ENCODE data around the gene TMEM198. TPM values are rescaled to one million over a fixed set of nuclear protein-coding genes. Genes with fewer than 3 reads are reported as not detected.

Gene TMEM198
- polyA plus RNA-seq, 1 donor (not counting 4 experiments of a cell fraction or from before 2014, with no cell fraction given): 0.81 TPM

DNA sequence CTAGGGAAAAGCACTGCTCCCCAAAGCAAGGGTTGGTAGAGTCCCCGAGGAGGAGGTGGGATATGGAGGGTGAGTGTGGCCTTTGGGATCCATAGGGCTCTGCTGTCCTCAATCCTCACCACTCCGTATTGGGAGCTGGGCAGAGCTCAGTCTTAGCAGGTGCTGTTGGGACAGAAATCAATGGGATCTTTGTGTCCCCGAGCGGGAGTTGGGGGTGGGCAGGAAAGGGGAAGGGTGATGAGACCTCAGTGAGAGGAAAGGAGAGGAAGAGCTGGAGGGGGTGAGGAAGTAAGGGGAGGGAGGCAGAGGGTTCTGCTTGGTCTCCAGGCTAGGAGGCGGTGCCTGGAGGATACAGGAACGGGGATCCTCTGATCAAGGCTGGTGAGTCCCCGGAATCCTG is 26.9 kb upstream of the TMEM198 start:
- Histone ChIP-seq H3K79me2 (ENCODE audit: control insufficient read depth, insufficient read depth, low read length) (no peaks in the 10 kb centered on the region), H3K9me1 (ENCODE audit: control insufficient read depth, extremely low read depth, insufficient read depth, low read length) (no peaks in the 10 kb centered on the region), H3K9me3 (ENCODE audit: control insufficient read depth, low read depth, low read length) (no peaks in the 10 kb centered on the region), H3K36me3 (ENCODE audit: control insufficient read depth in 2 of 2, extremely low read depth in 1 of 2, insufficient read depth in 2 of 2, low read length in 2 of 2) (no peaks in the 10 kb centered on the region), H2AFZ (ENCODE audit: control insufficient read depth, low read length) (no peak overlapping the region), H3K27ac (ENCODE audit: control insufficient read depth, insufficient read depth, low read length) (no peak overlapping the region), H3K4me3 (ENCODE audit: control insufficient read depth in 2 of 3, extremely low read depth in 1 of 3, insufficient read depth in 2 of 3, low read depth in 1 of 3, low read length in 3 of 3) (no peak overlapping the region), H3K9ac (ENCODE audit: control insufficient read depth, extremely low read depth, insufficient read depth, low read length) (no peak overlapping the region), H3K4me1 (ENCODE audit: control insufficient read depth, extremely low read depth, insufficient read depth, low read length) (peaks cover 2% of the 10 kb centered on the region), H3K4me2 (ENCODE audit: control insufficient read depth, extremely low read depth, insufficient read depth, low read depth, low read length) (no peak overlapping the region), H4K20me1 (ENCODE audit: control insufficient read depth, extremely low read depth, insufficient read depth, low read length) (no peaks in the 10 kb centered on the region), H3K27me3 (ENCODE audit: control insufficient read depth, extremely low read depth, insufficient read depth, low read length) (peaks cover 63% of the 10 kb centered on the region)
- FAIRE-seq: no peak
- DNase-seq (ENCODE audit: low read depth, low spot score): no peak
- TF ChIP-seq, protein P1, sequence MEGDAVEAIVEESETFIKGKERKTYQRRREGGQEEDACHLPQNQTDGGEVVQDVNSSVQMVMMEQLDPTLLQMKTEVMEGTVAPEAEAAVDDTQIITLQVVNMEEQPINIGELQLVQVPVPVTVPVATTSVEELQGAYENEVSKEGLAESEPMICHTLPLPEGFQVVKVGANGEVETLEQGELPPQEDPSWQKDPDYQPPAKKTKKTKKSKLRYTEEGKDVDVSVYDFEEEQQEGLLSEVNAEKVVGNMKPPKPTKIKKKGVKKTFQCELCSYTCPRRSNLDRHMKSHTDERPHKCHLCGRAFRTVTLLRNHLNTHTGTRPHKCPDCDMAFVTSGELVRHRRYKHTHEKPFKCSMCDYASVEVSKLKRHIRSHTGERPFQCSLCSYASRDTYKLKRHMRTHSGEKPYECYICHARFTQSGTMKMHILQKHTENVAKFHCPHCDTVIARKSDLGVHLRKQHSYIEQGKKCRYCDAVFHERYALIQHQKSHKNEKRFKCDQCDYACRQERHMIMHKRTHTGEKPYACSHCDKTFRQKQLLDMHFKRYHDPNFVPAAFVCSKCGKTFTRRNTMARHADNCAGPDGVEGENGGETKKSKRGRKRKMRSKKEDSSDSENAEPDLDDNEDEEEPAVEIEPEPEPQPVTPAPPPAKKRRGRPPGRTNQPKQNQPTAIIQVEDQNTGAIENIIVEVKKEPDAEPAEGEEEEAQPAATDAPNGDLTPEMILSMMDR (optimal IDR thresholded peaks at IDR 0.05 in 1 of 3, IDR thresholded peaks at IDR 0.05 in 1 of 3, conservative IDR thresholded peaks at IDR 0.05 in 1 of 3; ENCODE audit: extremely low read depth in 1 of 3, insufficient read depth in 2 of 3, low read length in 3 of 3): no peak
- TF ChIP-seq EZH2 (IDR thresholded peaks at IDR 0.05; ENCODE audit: low read length): no peak
- dilution Hi-C loops (cut with MboI; ENCODE audit: extremely low pct_ligation_motif_present, low sequenced_read_pairs): no loop called here

DNA sequence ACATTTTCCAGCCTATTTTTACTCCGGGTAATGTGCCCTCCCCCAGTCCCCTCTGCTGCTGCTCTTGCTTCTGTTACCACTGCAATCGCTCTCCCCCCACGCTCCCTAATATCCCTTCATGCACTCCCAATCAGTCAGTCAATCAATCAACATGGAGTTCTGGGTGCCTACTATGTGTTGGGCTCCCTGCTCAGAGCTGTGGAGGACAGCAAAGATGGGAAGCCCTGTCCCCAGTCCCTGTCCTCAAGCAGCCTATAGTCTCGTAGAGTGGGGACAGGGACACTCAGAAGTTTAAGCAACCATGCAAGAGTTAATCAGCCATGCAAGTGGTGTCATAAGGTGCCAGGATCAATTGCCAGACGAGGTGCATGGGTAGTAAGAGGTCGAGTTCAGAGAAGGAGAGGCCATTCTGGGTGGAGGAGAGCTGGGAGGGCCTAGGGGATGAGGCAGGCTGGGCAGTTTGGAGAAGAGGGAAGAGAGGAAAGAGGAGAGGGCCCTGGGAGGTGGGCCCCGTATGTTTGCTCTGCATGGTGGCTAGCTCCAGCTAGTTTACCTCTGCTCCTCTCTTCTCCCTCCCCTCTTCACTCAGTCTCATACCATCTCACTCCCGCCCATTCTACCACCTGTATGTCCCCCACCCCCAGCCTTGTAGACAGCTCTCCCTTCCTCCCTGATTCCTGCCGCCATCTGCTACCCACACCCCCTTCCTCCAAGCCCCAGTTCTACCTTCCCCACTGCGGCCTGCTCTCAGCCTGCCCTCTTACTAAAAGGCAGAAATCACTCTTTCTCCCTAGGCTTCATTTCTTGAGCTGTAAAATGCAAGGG is 25.7 kb upstream of the TMEM198 start:
- FAIRE-seq (no peak), DNase-seq (ENCODE audit: low read depth, low spot score) (no peak)
- Histone ChIP-seq H3K9ac (ENCODE audit: control insufficient read depth, extremely low read depth, insufficient read depth, low read length) (no peak overlapping the region), H3K4me2 (ENCODE audit: control insufficient read depth, extremely low read depth, insufficient read depth, low read depth, low read length) (no peak overlapping the region), H3K4me3 (ENCODE audit: control insufficient read depth in 2 of 3, extremely low read depth in 1 of 3, insufficient read depth in 2 of 3, low read depth in 1 of 3, low read length in 3 of 3) (no peak overlapping the region), H2AFZ (ENCODE audit: control insufficient read depth, low read length) (no peak overlapping the region), H3K36me3 (ENCODE audit: control insufficient read depth in 2 of 2, extremely low read depth in 1 of 2, insufficient read depth in 2 of 2, low read length in 2 of 2) (no peaks in the 10 kb centered on the region), H3K79me2 (ENCODE audit: control insufficient read depth, insufficient read depth, low read length) (no peaks in the 10 kb centered on the region), H3K9me1 (ENCODE audit: control insufficient read depth, extremely low read depth, insufficient read depth, low read length) (no peaks in the 10 kb centered on the region), H3K27me3 (ENCODE audit: control insufficient read depth, extremely low read depth, insufficient read depth, low read length) (peaks cover 54% of the 10 kb centered on the region), H3K9me3 (ENCODE audit: control insufficient read depth, low read depth, low read length) (no peaks in the 10 kb centered on the region), H3K4me1 (ENCODE audit: control insufficient read depth, extremely low read depth, insufficient read depth, low read length) (peaks cover 8% of the 10 kb centered on the region), H3K27ac (ENCODE audit: control insufficient read depth, insufficient read depth, low read length) (no peak overlapping the region), H4K20me1 (ENCODE audit: control insufficient read depth, extremely low read depth, insufficient read depth, low read length) (no peaks in the 10 kb centered on the region)
- TF ChIP-seq, protein P1 (optimal IDR thresholded peaks at IDR 0.05 in 1 of 3, IDR thresholded peaks at IDR 0.05 in 1 of 3, conservative IDR thresholded peaks at IDR 0.05 in 1 of 3; ENCODE audit: extremely low read depth in 1 of 3, insufficient read depth in 2 of 3, low read length in 3 of 3): no peak
- no peak for TF ChIP-seq EZH2 (IDR thresholded peaks at IDR 0.05; ENCODE audit: low read length)
- dilution Hi-C loops (cut with MboI; ENCODE audit: extremely low pct_ligation_motif_present, low sequenced_read_pairs): no loop called here

All from keratinocyte (primary cell).